ENCODE results near the gene ADD3. TPM values are rescaled to one million over a fixed set of nuclear protein-coding genes. Genes with fewer than 3 reads are reported as not detected.

The ADD3 gene
- total and polyA plus RNA-seq, 2 of the 13 experiments (the other 11 are each of a cell fraction or from before 2014, with no cell fraction given): 44.7 to 57.5 TPM

GRCh38 chr10:110007161-110007700, 553 bp upstream of the ADD3 start (continued):
- TF ChIP-seq BRF2 (CRISPR knock-in tag; IDR thresholded peaks at IDR 0.05) (no peak), SNAPC2 (CRISPR knock-in tag; IDR thresholded peaks at IDR 0.05) (no peak), TBX2 (CRISPR knock-in tag; IDR thresholded peaks at IDR 0.05; ENCODE audit: borderline replicate concordance) (no peak), RBAK (CRISPR knock-in tag; IDR thresholded peaks at IDR 0.05) (no peak), ZNF670 (CRISPR knock-in tag; IDR thresholded peaks at IDR 0.05; ENCODE audit: borderline replicate concordance) (no peak), ERF (CRISPR knock-in tag; IDR thresholded peaks at IDR 0.05) (no peak; the same call in 1 of the 2 replicates), PAF1 (CRISPR knock-in tag; IDR thresholded peaks at IDR 0.05) (no peak), ZNF569 (CRISPR knock-in tag; IDR thresholded peaks at IDR 0.05; ENCODE audit: borderline replicate concordance) (no peak), THAP7 (CRISPR knock-in tag; IDR thresholded peaks at IDR 0.05) (no peak), ZNF543 (CRISPR knock-in tag; IDR thresholded peaks at IDR 0.05) (0 out of 2 replicates have a peak, but pooled peaks have one; percentile 50), HDAC1 (CRISPR knock-in tag; IDR thresholded peaks at IDR 0.05) (peak; percentile 71), DZIP1 (CRISPR knock-in tag; IDR thresholded peaks at IDR 0.05) (no peak), ZNF512 (CRISPR knock-in tag; IDR thresholded peaks at IDR 0.05) (no peak), SIN3A (IDR thresholded peaks at IDR 0.05; ENCODE audit: borderline replicate concordance, low read depth, low read length) (peak; percentile 41; the same call in 1 of the 2 replicates), ZNF121 (CRISPR knock-in tag; IDR thresholded peaks at IDR 0.05) (no peak), ZNF878 (CRISPR knock-in tag; IDR thresholded peaks at IDR 0.05) (no peak), TCF12 (IDR thresholded peaks at IDR 0.05) (no peak), TCF12 (CRISPR knock-in tag; IDR thresholded peaks at IDR 0.05) (no peak), POLR2G (IDR thresholded peaks at IDR 0.05; ENCODE audit: low read depth, low read length) (peak; percentile 70; the same call in 1 of the 2 replicates), KDM5B (CRISPR knock-in tag; IDR thresholded peaks at IDR 0.05; ENCODE audit: borderline replicate concordance) (peak; percentile 48; the same call in 1 of the 2 replicates), HHEX (CRISPR knock-in tag; IDR thresholded peaks at IDR 0.05) (no peak), PHB2 (IDR thresholded peaks at IDR 0.05; ENCODE audit: partially characterized antibody) (no peak), ZBTB21 (CRISPR knock-in tag; IDR thresholded peaks at IDR 0.05) (no peak), RARA (CRISPR knock-in tag; IDR thresholded peaks at IDR 0.05) (no peak; the same call in 1 of the 2 replicates), KDM6A (CRISPR knock-in tag; IDR thresholded peaks at IDR 0.05; ENCODE audit: low read depth) (peak; percentile 50; the same call in 1 of the 2 replicates)

Measured in HepG2 (cell line).